DMS153 treated with DMSO at 0.1 percent for 48 hours (cell line): ENCODE data around the gene RNF10.
A peak's percentile ranks its signal among the peaks of the same experiment; 100 is the strongest.
"Not testable (repeated sequence)": the region's sequence is repeated elsewhere in the genome, so short reads cannot be mapped to it uniquely, and the experiment has no call there.

Experiments
- DNase-seq: peaks from one replicate; lab custom pipeline; 2025; ENCODE audit not compliant: unreplicated experiment; lab: John Stamatoyannopoulos, UW

RNF10 gene

DNA sequence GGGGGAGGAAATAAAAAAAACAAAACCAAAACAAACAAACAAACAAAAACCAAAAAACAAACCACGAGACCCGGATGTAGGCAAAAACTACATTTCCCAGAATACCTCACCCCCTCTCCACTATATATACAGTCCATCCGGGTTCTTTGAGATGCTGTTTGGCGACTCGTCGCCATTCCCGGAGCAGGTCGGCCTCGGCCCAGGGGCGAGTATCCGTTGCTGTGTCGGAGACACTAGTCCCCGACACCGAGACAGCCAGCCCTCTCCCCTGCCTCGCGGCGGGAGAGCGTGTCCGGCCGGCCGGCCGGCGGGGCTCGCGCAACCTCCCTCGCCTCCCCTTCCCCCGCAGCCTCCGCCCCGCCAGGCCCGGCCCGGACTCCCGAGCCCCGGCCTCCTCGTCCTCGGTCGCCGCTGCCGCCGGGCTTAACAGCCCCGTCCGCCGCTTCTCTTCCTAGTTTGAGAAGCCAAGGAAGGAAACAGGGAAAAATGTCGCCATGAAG, at the start of gene RNF10:
RNF10 (plus strand) TSS at position 154 of the 500 bp plus-strand sequence. CDS start 456 bp downstream, outside the sequence.
- peak; percentile 62 for DNase-seq

GRCh38 chr12:120485961-120486881, 47.9 kb upstream of the RNF10 start:
- DNase-seq = no peak

DNA sequence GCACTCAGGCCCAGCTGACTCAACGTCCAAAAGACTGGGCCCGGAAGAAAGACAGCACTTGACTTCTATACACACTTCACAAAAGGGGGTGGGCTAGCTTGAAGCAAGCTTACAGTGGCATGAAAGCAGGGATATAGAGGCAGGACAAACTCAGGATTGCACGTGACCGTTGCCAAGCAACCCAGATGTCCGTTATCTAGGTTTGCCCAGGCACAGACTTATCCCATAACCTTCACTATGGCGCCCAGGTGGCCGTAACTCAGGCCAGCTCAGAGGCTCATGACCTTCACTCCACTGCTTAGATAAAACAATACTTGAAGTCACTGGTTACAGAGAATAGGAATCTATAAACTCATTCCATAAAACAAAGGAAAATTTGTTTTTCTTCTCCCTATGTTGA, 46.6 kb upstream of the RNF10 start:
- not testable (repeated sequence) for DNase-seq

DNA sequence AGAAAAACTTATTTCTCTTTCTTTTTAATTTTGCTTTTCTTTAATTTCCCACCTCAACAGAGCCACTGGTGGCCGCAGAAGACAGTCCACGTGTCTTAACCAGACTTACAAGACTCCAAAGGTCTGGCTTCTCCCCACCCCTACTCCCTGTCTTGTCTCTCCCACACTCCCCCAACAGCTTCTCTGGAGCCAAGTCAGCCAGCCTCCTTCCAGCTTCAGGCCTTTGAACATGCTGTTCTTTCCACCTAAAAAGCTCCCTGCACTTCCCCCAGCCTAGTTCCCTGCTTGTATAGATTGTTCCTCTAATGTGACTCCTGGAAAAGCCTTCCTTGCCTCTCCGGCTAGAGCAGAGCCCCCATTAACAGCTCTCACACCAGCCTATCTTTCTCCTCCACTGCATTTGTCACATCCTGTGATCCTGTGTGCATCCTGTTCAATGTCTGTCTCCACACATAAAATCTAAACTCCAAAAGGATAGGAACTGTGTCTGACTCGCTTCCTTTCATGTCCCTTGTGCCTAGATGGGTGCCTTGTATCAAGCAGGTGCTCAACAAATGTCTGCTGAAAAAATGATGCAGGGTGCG, 46.0 kb upstream of the RNF10 start:
- no peak for DNase-seq

- no peak for DNase-seq
Measured at GRCh38 chr12:120489018-120489417, 45.1 kb upstream of the RNF10 start.

GRCh38 chr12:120490325-120490724, 43.8 kb upstream of the RNF10 start:
- DNase-seq = no peak

- no peak for DNase-seq
Measured at GRCh38 chr12:120490833-120491512, 43.2 kb upstream of the RNF10 start.

GRCh38 chr12:120495186-120495730, 38.9 kb upstream of the RNF10 start:
- no peak for DNase-seq

GRCh38 chr12:120495731-120496412, 38.3 kb upstream of the RNF10 start, which contains the start of gene DYNLL1:
Gene DYNLL1, plus strand, starts transcription at chr12:120496113. Its CDS starts 309 bp downstream, at chr12:120496422.
- peak; percentile 92 for DNase-seq

DNA sequence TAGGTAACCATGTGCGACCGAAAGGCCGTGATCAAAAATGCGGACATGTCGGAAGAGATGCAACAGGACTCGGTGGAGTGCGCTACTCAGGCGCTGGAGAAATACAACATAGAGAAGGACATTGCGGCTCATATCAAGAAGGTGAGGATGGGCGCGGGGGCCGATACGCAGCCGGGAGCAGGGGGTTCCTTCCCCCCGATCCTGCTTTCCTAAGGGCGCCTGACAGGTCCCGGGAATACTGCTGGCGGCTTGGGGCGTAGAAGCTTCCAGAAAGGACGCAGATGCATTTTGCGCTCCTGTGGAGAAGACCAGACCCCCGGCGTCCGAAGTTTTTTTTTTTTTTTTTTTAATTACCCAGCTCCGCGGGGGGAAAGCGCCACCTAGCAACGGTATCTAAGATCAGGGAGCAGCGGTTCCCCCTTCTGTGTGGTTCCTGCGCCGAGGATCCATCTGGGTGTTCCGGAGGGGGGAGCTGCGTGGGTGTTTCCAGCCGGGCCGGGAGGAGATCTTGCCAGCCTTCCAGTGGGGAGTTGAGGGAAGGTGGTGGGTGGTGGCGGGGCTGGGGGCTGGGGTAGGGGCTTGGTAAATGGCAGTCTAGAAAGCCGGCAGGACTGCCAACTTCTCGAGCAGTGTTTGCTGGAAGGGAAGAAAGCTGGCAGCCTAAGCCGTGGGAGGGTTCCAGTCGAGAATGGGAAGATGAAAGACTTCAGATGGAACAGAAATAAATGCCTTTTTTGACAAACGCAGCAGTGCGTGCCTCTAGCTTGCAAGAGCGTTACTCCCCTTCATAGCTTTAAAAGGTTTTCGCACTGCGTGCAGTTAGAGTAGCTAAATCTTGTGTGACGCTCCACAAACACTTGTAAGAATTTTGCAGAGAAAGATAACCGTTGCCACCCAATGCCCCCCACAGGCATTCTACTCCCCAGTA, 37.5 kb upstream of the RNF10 start:
- no peak for DNase-seq

DNA sequence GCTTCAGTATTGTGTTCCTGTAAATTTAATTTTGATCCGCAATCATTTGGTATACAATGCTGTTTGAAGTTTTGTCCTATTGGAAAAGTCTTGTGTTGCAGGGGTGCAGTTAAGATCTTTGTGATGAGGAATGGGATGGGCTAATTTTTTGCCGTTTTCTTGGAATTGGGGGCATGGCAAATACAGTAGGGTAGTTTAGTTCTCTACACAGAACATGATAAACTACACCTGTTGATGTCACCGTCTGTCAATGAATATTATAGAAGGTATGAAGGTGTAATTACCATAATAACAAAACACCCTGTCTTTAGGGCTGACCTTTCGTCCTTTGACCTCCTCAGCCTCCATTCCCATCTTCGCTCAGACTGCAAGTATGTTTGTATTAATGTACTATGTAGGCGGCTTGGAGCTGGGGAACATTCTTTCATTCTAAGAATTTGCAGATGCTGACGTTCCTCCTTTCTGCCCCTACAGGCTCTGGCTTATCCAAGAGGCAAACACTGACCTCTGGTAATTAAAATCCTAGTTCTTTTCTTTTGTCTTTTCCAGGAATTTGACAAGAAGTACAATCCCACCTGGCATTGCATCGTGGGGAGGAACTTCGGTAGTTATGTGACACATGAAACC, 36.5 kb upstream of the RNF10 start:
- DNase-seq = no peak

DNA sequence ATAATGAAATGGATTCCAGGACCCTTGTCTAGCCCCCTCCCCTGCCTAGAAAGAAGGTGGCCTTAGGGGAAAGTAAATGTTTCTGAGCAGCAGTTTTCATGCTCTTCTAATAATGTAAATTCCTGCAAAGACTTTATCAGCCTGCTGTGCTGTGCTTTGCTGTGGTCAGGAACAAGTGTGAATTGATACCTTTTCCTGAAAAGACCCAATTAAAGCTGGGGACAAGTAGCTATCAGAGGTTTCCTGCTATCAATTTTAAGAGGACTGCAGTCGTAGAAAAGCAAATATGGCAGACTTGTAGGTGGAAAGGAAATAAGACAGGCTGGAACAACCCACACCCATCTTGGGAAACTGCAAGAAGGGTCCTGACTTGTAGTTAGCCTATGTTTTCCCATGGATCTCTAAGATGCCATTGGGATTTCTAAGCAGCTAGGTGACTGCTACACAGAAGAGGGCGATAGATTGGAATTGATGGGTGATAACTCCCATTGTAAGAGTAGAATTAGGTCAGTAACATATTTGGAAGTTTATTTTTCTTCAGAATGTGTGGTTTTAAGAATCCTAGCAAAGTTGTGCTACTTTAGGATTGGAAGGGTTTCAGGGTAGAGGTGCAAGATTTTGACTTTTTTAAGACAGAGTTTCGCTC, 35.2 kb upstream of the RNF10 start:
- DNase-seq = no peak

DNA sequence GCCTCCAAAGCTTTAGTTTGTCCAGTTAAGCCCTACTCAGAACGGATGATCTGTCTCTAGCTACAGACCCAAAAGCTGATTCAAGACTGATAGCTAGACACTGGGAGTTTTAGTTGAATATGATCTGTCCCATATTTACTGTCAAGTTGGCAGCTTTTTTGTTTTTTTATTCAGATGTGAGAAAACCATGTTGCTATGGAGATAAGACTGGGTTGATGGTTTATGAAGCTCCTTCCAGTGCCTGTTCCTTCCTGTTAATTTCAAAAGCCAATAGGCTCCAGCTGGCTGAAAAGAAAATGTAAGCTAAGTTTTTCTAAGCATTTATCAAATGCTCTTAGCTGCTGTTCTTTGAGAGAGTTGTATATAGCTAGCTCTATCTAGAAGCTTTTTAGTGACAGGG, 33.6 kb upstream of the RNF10 start:
- no peak for DNase-seq

DNA sequence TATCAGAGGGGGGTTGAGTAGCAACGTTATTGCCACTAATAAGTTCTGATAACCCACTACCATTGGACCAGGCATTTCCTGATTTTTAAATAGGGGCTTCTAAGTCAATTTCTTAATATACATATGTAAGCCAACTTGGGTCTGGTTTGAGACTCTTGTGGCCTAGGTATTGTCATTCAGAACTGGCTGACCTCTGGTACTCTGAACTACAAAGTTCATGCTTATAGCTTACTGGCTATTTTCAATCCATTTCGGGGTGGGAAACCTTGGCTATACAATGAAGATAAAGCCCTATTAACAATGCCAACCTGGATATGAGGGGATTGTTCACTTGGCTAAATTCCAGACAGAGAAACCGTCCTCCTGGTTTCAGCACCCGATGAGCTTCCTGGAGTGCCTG, 29.6 kb upstream of the RNF10 start:
- DNase-seq = no peak

- DNase-seq = no peak
Measured at GRCh38 chr12:120508537-120508936, 25.6 kb upstream of the RNF10 start.

- DNase-seq = no peak
Measured at GRCh38 chr12:120514002-120514401, 20.2 kb upstream of the RNF10 start.

DNA sequence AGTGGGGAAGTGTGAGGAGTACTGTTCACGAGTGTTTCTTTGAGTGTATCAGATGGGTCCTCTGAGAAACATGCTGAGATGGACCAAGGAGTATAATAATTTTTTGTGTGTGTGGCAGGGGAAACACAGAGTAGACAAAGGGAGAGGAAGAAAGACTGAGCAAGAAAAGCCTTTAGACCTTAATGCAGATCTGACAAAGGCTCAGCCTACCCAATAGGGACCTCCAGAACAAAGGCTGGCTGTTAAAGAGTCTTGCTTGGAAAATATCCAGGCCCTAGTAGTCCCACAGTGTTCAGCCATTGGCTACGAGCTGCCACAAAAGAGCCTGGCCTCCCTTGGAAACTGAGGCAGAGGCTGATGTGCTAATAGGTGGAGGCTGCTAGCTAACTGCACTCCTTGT, 18.7 kb upstream of the RNF10 start:
- no peak for DNase-seq

GRCh38 chr12:120519324-120519723, 14.8 kb upstream of the RNF10 start:
- not testable (repeated sequence) for DNase-seq

GRCh38 chr12:120522568-120522967, 11.6 kb upstream of the RNF10 start:
- DNase-seq = no peak
